WI38 (cell line): ENCODE data around the gene MCOLN1.

Source experiments
- H3K4me3 ChIP-seq: 2 replicates; pipeline ENCODE4 v1.5.1; 2011; ENCODE audit warnings: low read depth, mild to moderate bottlenecking, control low read depth, low read length
- TF ChIP-seq, protein P1 (sequence below): IDR thresholded peaks from 2 replicates; pipeline ENCODE4 v1.5.1; 2012; ENCODE audit warnings: low read depth, mild to moderate bottlenecking, control low read depth, low read length

MCOLN1 gene

DNA sequence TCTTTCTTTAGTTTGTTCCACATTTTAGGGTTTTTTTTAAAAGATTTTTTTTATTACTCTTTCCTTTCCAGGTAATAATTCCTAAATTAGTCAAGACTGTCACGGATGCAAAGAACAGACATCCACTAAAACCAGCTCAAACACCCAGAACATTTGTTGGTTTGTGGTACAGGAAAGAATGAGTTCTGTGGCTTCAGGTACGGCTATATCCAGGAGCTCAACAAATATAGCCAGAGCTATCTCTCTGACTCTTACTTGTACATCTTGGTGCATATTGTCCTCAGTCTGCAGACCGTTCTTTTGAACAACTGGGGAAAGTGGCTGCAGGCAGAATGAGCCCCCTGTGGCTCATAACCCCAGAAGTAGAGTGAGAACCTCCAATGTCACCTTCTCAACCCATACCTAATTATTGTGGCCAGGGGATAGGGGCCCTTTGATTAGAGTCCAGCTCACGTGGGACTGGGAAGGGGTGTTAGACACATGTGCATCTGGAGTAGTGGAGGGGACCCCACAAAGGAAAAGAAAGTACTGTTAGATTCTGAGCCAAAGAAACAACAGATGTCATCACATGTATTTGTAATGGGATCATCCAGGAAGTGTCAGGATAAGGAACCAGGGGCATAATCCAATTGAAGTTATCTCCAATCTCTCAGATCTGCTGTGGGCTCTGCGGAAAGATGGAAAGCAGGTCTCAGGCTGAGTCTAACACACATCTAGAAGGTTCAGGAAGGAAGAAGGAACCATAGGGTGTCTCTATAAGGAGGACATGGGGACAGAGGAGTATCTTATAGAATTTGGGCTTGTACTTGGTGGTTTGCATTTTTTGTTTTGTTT lies 8.4 kb upstream of the MCOLN1 start:
- H3K4me3 ChIP-seq: no peak overlapping the region
- TF ChIP-seq, protein P1, sequence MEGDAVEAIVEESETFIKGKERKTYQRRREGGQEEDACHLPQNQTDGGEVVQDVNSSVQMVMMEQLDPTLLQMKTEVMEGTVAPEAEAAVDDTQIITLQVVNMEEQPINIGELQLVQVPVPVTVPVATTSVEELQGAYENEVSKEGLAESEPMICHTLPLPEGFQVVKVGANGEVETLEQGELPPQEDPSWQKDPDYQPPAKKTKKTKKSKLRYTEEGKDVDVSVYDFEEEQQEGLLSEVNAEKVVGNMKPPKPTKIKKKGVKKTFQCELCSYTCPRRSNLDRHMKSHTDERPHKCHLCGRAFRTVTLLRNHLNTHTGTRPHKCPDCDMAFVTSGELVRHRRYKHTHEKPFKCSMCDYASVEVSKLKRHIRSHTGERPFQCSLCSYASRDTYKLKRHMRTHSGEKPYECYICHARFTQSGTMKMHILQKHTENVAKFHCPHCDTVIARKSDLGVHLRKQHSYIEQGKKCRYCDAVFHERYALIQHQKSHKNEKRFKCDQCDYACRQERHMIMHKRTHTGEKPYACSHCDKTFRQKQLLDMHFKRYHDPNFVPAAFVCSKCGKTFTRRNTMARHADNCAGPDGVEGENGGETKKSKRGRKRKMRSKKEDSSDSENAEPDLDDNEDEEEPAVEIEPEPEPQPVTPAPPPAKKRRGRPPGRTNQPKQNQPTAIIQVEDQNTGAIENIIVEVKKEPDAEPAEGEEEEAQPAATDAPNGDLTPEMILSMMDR: no peak

DNA sequence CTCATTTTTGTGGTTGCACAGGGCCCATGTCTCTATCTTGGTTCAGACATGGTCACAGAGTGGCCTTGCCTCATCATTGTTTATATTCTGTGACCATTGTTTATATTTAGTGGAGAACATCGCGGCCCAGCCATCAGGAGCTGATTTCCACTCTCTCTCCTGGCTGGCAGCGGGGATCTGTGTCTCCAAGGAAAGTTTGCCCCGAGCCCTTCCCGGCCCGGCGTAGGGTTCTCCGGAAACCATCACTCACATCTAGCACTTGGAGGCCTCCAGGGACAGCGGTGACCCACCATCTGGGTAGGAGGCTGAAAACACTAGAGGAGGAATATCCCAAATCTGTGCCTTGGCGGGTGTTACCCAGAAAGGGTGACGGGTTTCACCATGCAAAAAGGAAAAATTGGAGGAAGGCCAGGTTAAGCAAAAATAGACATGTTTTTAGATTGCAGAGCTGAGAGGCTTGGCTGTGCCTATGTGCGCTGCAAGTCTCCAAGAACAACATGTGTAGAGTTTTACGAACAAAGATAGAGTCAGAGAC lies 7.2 kb upstream of the MCOLN1 start:
- TF ChIP-seq, protein P1: no peak
- peak overlapping the region; percentile 61 for H3K4me3 ChIP-seq

DNA sequence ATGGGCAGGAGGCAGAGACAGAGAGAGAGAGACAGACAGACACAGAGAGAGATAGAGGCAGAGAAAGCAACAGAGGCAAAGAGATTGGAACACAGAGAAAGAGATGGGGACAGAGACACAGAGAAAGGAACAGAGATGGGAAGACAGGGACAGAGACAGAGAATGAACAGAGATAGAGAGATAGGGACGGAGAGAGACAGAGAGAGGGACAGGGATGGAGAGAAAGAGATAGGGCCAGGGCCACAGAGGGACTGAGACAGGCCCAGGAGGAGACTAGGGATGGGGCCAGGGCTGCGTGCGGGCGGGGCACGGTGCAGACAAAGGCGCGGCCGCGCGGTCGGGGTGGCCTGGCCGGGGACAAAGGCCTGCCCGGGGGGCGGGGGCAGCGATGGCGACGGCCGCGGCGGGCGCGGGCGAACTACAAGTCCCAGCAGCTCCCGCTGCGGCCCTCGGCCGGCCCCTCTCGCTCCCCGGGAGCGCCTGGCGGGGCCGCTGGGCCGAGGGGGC lies 6.7 kb upstream of the MCOLN1 start, which contains the start of gene ZNF358:
ZNF358 (plus strand) TSS at position 459 of the 507 bp plus-strand sequence. CDS start 3,140 bp downstream, outside the sequence.
- H3K4me3 ChIP-seq: peak within 1 kb of the TSS; percentile 81
- TF ChIP-seq, protein P1: no peak

DNA sequence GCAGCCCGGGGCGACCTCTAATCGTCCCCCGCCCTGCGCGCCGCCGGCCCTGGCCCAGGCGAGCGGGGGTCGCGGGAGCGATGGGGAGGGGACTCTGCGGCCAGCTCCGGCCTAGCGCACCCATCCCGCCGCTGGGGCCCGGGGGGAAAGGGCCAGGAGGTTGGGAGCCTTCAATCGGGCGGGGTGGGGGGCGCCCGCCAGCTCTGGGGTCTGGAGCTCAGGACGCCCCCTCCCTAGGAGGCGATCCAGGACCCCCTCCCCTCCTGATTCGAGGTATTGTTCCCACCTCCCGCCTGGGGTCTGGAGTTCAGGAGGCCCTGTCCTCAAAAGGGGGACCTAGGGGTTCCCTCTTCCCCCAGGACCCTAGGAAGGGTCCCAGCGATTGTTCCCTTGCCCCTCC lies 6.1 kb upstream of the MCOLN1 start:
- TF ChIP-seq, protein P1: no peak
- H3K4me3 ChIP-seq: peak overlapping the region; percentile 81

DNA sequence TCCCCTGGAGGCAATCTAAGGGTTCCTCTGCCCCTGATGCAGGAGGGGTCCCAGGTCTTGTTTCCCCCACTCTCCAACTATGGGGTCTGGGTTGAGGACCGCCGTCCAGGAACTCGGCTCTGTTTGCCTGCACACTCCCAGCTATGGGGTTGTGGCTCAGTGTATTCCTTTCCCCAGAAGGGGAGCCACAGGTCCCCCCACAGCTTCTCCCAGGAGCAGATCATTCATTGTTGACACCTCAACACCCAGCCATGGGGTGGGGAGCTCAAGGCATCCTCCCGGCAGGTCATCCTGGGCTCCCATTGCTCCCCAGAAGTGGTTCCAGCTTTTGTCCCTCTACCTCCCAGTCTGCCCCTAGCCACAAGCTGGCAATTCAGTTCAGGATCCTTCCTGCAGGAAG lies 5.5 kb upstream of the MCOLN1 start:
- TF ChIP-seq, protein P1: no peak
- peak overlapping the region; percentile 81 for H3K4me3 ChIP-seq

DNA sequence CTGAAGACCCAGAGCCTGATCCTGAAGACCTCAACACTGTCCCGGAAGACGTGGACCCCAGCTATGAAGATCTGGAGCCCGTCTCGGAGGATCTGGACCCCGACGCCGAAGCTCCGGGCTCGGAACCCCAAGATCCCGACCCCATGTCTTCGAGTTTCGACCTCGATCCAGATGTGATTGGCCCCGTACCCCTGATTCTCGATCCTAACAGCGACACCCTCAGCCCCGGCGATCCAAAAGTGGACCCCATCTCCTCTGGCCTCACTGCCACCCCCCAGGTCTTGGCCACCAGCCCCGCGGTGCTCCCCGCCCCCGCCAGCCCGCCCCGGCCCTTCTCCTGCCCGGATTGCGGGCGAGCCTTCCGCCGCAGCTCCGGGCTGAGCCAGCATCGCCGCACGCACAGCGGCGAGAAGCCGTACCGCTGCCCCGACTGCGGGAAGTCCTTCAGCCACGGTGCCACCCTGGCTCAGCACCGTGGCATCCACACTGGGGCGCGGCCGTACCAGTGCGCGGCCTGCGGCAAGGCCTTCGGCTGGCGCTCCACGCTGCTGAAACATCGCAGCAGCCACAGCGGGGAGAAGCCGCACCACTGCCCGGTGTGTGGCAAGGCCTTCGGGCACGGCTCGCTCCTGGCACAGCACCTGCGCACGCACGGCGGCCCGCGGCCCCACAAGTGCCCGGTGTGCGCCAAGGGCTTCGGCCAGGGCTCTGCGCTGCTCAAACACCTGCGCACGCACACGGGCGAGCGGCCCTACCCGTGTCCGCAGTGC lies 2.9 kb upstream of the MCOLN1 start:
- no peak overlapping the region for H3K4me3 ChIP-seq
- TF ChIP-seq, protein P1: no peak
